ENCODE data around the gene PCDH10.

Gene PCDH10

GRCh38 chr4:133148690-133149363, at the start of gene PCDH10:
Gene PCDH10 (plus strand): TSS chr4:133149294. CDS start chr4:133150141, 847 bp downstream.
- DNase-seq = peak; percentile 54

- DNase-seq = no peak
Measured at GRCh38 chr4:133102043-133102442, 47.1 kb upstream of the PCDH10 start.

GRCh38 chr4:133102612-133103409, 46.3 kb upstream of the PCDH10 start:
- DNase-seq = no peak

- no peak for DNase-seq
Measured at GRCh38 chr4:133112641-133113040, 36.5 kb upstream of the PCDH10 start.

GRCh38 chr4:133124746-133125145, 24.3 kb upstream of the PCDH10 start:
- DNase-seq = no peak

- DNase-seq = no peak
Measured at GRCh38 chr4:133127500-133127899, 21.6 kb upstream of the PCDH10 start.

- no peak for DNase-seq
Measured at GRCh38 chr4:133129237-133129636, 19.9 kb upstream of the PCDH10 start.

GRCh38 chr4:133130171-133130570, 18.9 kb upstream of the PCDH10 start:
- no peak for DNase-seq

- no peak for DNase-seq
Measured at GRCh38 chr4:133131829-133132460, 17.1 kb upstream of the PCDH10 start.

GRCh38 chr4:133136833-133137232, 12.3 kb upstream of the PCDH10 start:
- DNase-seq = no peak

- no peak for DNase-seq
Measured at GRCh38 chr4:133137571-133137970, 11.5 kb upstream of the PCDH10 start.

GRCh38 chr4:133143775-133144430, 5.2 kb upstream of the PCDH10 start:
- DNase-seq = no peak

GRCh38 chr4:133145241-133145640, 3.9 kb upstream of the PCDH10 start:
- no peak for DNase-seq

- DNase-seq = no peak
Measured at GRCh38 chr4:133145758-133146573, 3.1 kb upstream of the PCDH10 start.

GRCh38 chr4:133146574-133147241, 2.4 kb upstream of the PCDH10 start:
- peak; percentile 19 for DNase-seq

- no peak for DNase-seq
Measured at GRCh38 chr4:133147286-133147821, 1.7 kb upstream of the PCDH10 start.

GRCh38 chr4:133147921-133148689, 989 bp upstream of the PCDH10 start:
- no peak for DNase-seq

GRCh38 chr4:133149364-133149695, 236 bp downstream of the PCDH10 start:
- DNase-seq = no peak

- no peak for DNase-seq
Measured at GRCh38 chr4:133149932-133150471, 908 bp downstream of the PCDH10 start.

GRCh38 chr4:133150486-133151340, 1.6 kb downstream of the PCDH10 start:
- no peak for DNase-seq

Measured in inflammatory macrophage treated with lipopolysaccharide for 4 hours (primary cell).